ENCODE data around the gene ZNF749.
A peak's percentile ranks its signal among the peaks of the same experiment; 100 is the strongest.
"Not testable (repeated sequence)": the region's sequence is repeated elsewhere in the genome, so short reads cannot be mapped to it uniquely, and the experiment has no call there.

The ZNF749 gene

DNA sequence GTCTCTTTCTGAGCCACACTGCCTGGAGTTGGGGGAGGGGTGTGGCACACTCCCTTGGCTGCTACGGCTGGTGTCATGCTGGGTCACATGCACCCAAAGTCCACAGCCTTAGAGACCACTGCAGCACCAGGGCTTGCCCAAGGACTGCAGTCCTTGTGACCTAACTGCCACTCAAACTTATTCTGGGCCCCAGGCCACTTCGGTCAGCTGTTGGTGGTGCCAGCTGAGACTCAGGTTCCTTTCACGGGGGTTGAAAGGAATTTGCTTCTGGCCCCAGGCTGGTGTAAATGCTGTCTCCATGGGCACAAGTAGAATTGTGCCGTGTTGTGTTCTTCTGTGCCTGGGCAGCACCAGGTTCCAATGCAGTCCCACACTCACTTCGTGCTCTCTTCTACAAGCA, 31.4 kb downstream of the ZNF749 start:
- DNase-seq, result no peak

DNA sequence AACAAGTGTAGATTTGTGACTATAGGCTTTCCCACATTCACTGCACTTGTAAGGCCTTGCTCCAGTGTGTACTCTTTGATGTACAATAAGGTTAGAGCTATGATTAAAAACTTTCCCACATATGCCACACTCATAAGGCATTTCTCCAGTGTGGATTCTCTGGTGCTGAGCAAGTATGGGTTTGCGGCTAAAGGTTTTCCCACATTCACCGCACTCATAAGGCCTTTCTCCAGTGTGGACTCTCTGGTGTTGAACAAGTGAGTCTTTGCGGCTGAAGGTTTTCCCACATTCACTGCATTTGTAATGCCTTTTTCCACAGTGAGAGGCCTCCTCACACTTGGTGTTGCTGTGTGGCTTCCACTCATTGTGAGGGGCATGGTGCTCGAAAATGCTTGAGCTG, 38.5 kb downstream of the ZNF749 start:
- no peak for DNase-seq

DNA sequence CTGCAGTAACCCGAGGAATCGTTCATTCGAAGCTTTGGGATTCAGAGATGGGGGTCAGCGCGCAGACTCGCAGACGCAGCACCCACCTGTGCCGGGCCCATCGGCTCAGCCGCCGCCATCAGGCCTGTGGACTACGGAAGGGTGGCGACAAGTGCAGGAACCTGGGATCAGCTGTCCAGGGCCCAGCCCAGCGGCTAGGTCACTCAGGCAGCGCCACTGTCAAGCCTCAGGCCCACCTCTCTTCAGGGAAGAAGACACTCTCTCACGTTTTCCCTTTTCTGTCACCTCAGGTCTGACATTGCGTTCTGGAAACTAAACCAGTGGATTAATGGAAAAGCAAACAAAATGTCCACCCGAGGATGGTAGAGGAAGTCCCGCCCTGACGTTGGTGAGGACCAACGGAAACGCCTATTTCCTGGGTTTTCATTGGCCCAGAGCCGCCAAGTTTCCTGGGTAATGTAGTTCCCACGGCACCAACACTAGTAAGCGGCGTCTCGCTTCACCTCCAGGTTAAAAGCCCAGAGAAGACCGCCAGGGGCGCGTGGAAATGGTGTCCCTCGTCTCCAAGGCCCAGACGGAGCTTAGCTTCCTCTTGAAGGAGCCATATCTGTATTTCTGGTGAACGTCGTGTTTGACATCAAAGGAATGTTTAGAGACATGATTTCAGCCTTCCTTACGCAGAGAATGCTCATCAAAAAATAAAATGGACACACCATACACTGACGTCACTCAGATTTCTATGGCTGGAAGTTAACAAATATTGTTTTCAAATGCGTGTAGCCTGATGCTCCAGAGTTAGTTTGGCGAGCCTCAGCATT, 42.3 kb downstream of the ZNF749 start, which contains the start of gene ZNF772:
TSS of gene ZNF772 (minus strand) at position 376 of the 818 bp plus-strand sequence. CDS start at position 119, 257 bp downstream.
- DNase-seq, result peak; percentile 93 to 97

GRCh38 chr19:57487477-57488298, 52.6 kb downstream of the ZNF749 start, which contains the start of gene ZNF419:
ZNF419 (plus strand) TSS chr19:57487750; CDS start chr19:57487951, 201 bp downstream.
- DNase-seq, result peak; percentile 76 to 91

GRCh38 chr19:57488299-57488644, 53.1 kb downstream of the ZNF749 start:
- DNase-seq, result not testable (repeated sequence)

Data from NCI-H524 (cell line).